Keratinocyte (primary cell): ENCODE results near the gene TNIP2. TPM values are rescaled to one million over a fixed set of nuclear protein-coding genes. Genes with fewer than 3 reads are reported as not detected.

Experiments
- DNase-seq: peaks from one replicate; pipeline ENCODE4 v3.0.0-alpha.2; 2011; ENCODE audit warnings: low read depth, missing footprints, low spot score
- FAIRE-seq: peaks from 2 replicates; lab custom pipeline; 2011; peaks lifted over from hg19 to GRCh38; lab: Jason Lieb, UNC
- H2AFZ ChIP-seq: 2 replicates; pipeline ENCODE4 v1.6.0; 2012; ENCODE audit warnings: low read length, control low read depth, inconsistent platforms; ENCODE audit not compliant: control insufficient read depth
- H3K27ac ChIP-seq: 2 replicates; pipeline ENCODE4 v1.5.1; 2011; ENCODE audit warnings: low read length; ENCODE audit not compliant: control insufficient read depth, insufficient read depth
- H3K27me3 ChIP-seq: 3 replicates; pipeline ENCODE4 v1.6.0; 2011; ENCODE audit warnings: low read length; ENCODE audit not compliant: control insufficient read depth, insufficient read depth; ENCODE audit errors: extremely low read depth
- H3K36me3 ChIP-seq, 2 experiments: 2 replicates in 1 of 2; 3 replicates in 1 of 2; pipeline ENCODE4 v1.5.1; 2011; ENCODE audit warnings: low read length in 2 of 2, mild to moderate bottlenecking in 1 of 2; ENCODE audit not compliant: control insufficient read depth in 2 of 2, insufficient read depth in 2 of 2; ENCODE audit errors: extremely low read depth in 1 of 2
- H3K4me1 ChIP-seq: 3 replicates; pipeline ENCODE4 v1.5.1; 2011; ENCODE audit warnings: low read length; ENCODE audit not compliant: control insufficient read depth, insufficient read depth; ENCODE audit errors: extremely low read depth
- H3K4me2 ChIP-seq: 3 replicates; pipeline ENCODE4 v1.6.0; 2011; ENCODE audit warnings: low read depth, low read length; ENCODE audit not compliant: control insufficient read depth, insufficient read depth; ENCODE audit errors: extremely low read depth
- H3K4me3 ChIP-seq, 3 experiments: fragments of 200-600 bp in 1 of 3; sonication (generic) in 1 of 3; 2 replicates in 2 of 3; 3 replicates in 1 of 3; pipeline ENCODE4 v1.5.1; 2011 to 2016; ENCODE audit warnings: low read length in 3 of 3, mild to moderate bottlenecking in 3 of 3, control low read depth in 2 of 3, inconsistent platforms in 1 of 3, low read depth in 1 of 3, mixed read lengths in 1 of 3, mixed run types in 1 of 3, moderate library complexity in 1 of 3; ENCODE audit not compliant: control insufficient read depth in 2 of 3, insufficient read depth in 2 of 3; ENCODE audit errors: extremely low read depth in 1 of 3
- H3K79me2 ChIP-seq: 2 replicates; pipeline ENCODE4 v1.6.0; 2012; ENCODE audit warnings: low read length; ENCODE audit not compliant: control insufficient read depth, insufficient read depth
- H3K9ac ChIP-seq: 3 replicates; pipeline ENCODE4 v1.6.0; 2011; ENCODE audit warnings: low read length; ENCODE audit not compliant: control insufficient read depth, insufficient read depth; ENCODE audit errors: extremely low read depth
- H3K9me1 ChIP-seq: 3 replicates; pipeline ENCODE4 v1.6.0; 2011; ENCODE audit warnings: low read length; ENCODE audit not compliant: control insufficient read depth, insufficient read depth; ENCODE audit errors: extremely low read depth
- H3K9me3 ChIP-seq: 2 replicates; pipeline ENCODE4 v1.5.1; 2012; ENCODE audit warnings: low read depth, low read length; ENCODE audit not compliant: control insufficient read depth
- H4K20me1 ChIP-seq: 3 replicates; pipeline ENCODE4 v1.6.0; 2011; ENCODE audit warnings: low read length; ENCODE audit not compliant: control insufficient read depth, insufficient read depth; ENCODE audit errors: extremely low read depth
- CTCF ChIP-seq, 3 experiments: IDR thresholded peaks in 1 of 3; conservative IDR thresholded peaks in 1 of 3; optimal IDR thresholded peaks in 1 of 3; 2 replicates in 2 of 3; 3 replicates in 1 of 3; pipeline versions ENCODE3 to v1.5.1; 2011; ENCODE audit warnings: low read length in 3 of 3, mild to moderate bottlenecking in 3 of 3, moderate library complexity in 2 of 3, control low read depth in 1 of 3, inconsistent platforms in 1 of 3; ENCODE audit not compliant: insufficient read depth in 2 of 3; ENCODE audit errors: extremely low read depth in 1 of 3
- EZH2 ChIP-seq: IDR thresholded peaks from one replicate; pipeline ENCODE4 v1.6.1; 2012; ENCODE audit warnings: inconsistent platforms, mild to moderate bottlenecking, low read length, moderate library complexity
- dilution Hi-C: fragments of 300-500 bp; cut with MboI; formaldehyde crosslinking; loops from one replicate; pipeline ENCODE4 v1.7.0; 2020; ENCODE audit warnings: low sequenced_read_pairs; ENCODE audit not compliant: extremely low pct_ligation_motif_present
- polyA plus RNA-seq, 5 experiments: library from polyadenylated mRNA; depleted of rRNA in 3 of 5; stranded (reverse) in 3 of 5; stranded (forward) in 1 of 5; unstranded in 1 of 5; fragments of >200 nt; gene quantifications; 1 replicate in 1 of 5; 2 replicates in 3 of 5; 3 replicates in 1 of 5; pipeline versions ENCODE4 v1.2.1 to v1.2.3, GENCODE V29; 2011 to 2012; ENCODE audit warnings: missing spikeins in 2 of 5, low read depth in 1 of 5, low replicate concordance in 1 of 5

The TNIP2 gene
- polyA plus RNA-seq, 1 donor (not counting 4 experiments of a cell fraction or from before 2014, with no cell fraction given): 22.6 TPM

GRCh38 chr4:2795300-2795892 is 39.3 kb upstream of the TNIP2 start:
- FAIRE-seq: no peak
- H2AFZ ChIP-seq: no peak overlapping the region
- H3K27ac ChIP-seq: no peak overlapping the region
- peak overlapping the region; percentile 83 for H3K4me2 ChIP-seq
- TF ChIP-seq CTCF (optimal IDR thresholded peaks at IDR 0.05 in 1 of 3, IDR thresholded peaks at IDR 0.05 in 1 of 3, conservative IDR thresholded peaks at IDR 0.05 in 1 of 3; ENCODE audit: extremely low read depth in 1 of 3, insufficient read depth in 2 of 3, low read length in 3 of 3) (no peak), EZH2 (no peak)
- H3K4me1 ChIP-seq: peaks cover 63% of the 10 kb centered on the region
- H3K9me3 ChIP-seq: no peaks in the 10 kb centered on the region
- no peak overlapping the region for H3K4me3 ChIP-seq
- peak overlapping the region; percentile 68 for H3K9ac ChIP-seq
- H3K9me1 ChIP-seq: no peaks in the 10 kb centered on the region
- no peaks in the 10 kb centered on the region for H3K79me2 ChIP-seq
- no peaks in the 10 kb centered on the region for H4K20me1 ChIP-seq
- dilution Hi-C loops: no loop called here
- no peaks in the 10 kb centered on the region for H3K36me3 ChIP-seq
- no peak for DNase-seq
- peaks cover 14% of the 10 kb centered on the region for H3K27me3 ChIP-seq

GRCh38 chr4:2794486-2795299 is 38.6 kb upstream of the TNIP2 start:
- H3K4me2 ChIP-seq: peak overlapping the region; percentile 83
- peak overlapping the region; percentile 68 for H3K9ac ChIP-seq
- H3K27ac ChIP-seq: no peak overlapping the region
- no peaks in the 10 kb centered on the region for H3K36me3 ChIP-seq
- no peak for TF ChIP-seq EZH2
- no peak for TF ChIP-seq CTCF (optimal IDR thresholded peaks at IDR 0.05 in 1 of 3, IDR thresholded peaks at IDR 0.05 in 1 of 3, conservative IDR thresholded peaks at IDR 0.05 in 1 of 3; ENCODE audit: extremely low read depth in 1 of 3, insufficient read depth in 2 of 3, low read length in 3 of 3)
- no peak for DNase-seq
- H4K20me1 ChIP-seq: no peaks in the 10 kb centered on the region
- H3K9me3 ChIP-seq: no peaks in the 10 kb centered on the region
- no peaks in the 10 kb centered on the region for H3K9me1 ChIP-seq
- H3K79me2 ChIP-seq: no peaks in the 10 kb centered on the region
- peak overlapping the region in 1 of 3 experiments; percentile 74 for H3K4me3 ChIP-seq
- peaks cover 15% of the 10 kb centered on the region for H3K27me3 ChIP-seq
- dilution Hi-C loops: no loop called here
- peaks cover 56% of the 10 kb centered on the region for H3K4me1 ChIP-seq
- H2AFZ ChIP-seq: peak overlapping the region; percentile 62
- FAIRE-seq: no peak
